DOHH2 (cell line): ENCODE measurements around the gene CATSPERZ.
A peak's percentile ranks its signal among the peaks of the same experiment; 100 is the strongest.

Experiments used
- H3F3A ChIP-seq: fragments of 200-600 bp; sonication (generic), shearing (Covaris generic); 2 replicates; pipeline ENCODE4 v1.6.0; 2016; ENCODE audit warnings: antibody characterized with exemption, mild to moderate bottlenecking; ENCODE audit not compliant: control insufficient read depth, insufficient read depth
- H3K27ac ChIP-seq: fragments of 200-600 bp; sonication (generic); 2 replicates; pipeline ENCODE4 v1.5.1; 2014; ENCODE audit warnings: low read depth, mild to moderate bottlenecking, low read length, moderate library complexity
- H3K27me3 ChIP-seq: fragments of 200-600 bp; sonication (generic); 2 replicates; pipeline ENCODE4 v1.6.1; 2014; ENCODE audit warnings: mild to moderate bottlenecking, low read length, mixed read lengths; ENCODE audit not compliant: control insufficient read depth
- H3K36me3 ChIP-seq: fragments of 200-600 bp; sonication (generic); 2 replicates; pipeline ENCODE4 v1.6.1; 2014; ENCODE audit warnings: mild to moderate bottlenecking, low read length, moderate library complexity, mixed read lengths; ENCODE audit not compliant: control insufficient read depth
- H3K4me1 ChIP-seq: fragments of 200-600 bp; sonication (generic); 2 replicates; pipeline ENCODE4 v1.6.1; 2014; ENCODE audit warnings: mild to moderate bottlenecking, low read length, mixed read lengths; ENCODE audit not compliant: control insufficient read depth
- H3K4me2 ChIP-seq: fragments of 200-600 bp; sonication (generic); 2 replicates; pipeline ENCODE4 v1.6.0; 2014; ENCODE audit warnings: mild to moderate bottlenecking, low read length, moderate library complexity
- H3K4me3 ChIP-seq: fragments of 200-600 bp; sonication (generic); 2 replicates; pipeline ENCODE4 v1.5.1; 2014; ENCODE audit warnings: mild to moderate bottlenecking, low read length, mixed read lengths
- H3K79me2 ChIP-seq: fragments of 200-600 bp; sonication (generic); 2 replicates; pipeline ENCODE4 v1.6.1; 2014; ENCODE audit warnings: mild to moderate bottlenecking, low read length, mixed read lengths; ENCODE audit not compliant: control insufficient read depth
- H3K9me2 ChIP-seq: fragments of 200-600 bp; sonication (generic); replicated peaks from 2 replicates; pipeline ENCODE4 v1.6.1; 2014; ENCODE audit warnings: mild to moderate bottlenecking, low read length, mixed read lengths; ENCODE audit not compliant: control insufficient read depth
- H3K9me3 ChIP-seq: fragments of 200-600 bp; sonication (generic); 2 replicates; pipeline ENCODE4 v1.6.1; 2014; ENCODE audit warnings: antibody characterized with exemption, low read length, mixed read lengths; ENCODE audit not compliant: control insufficient read depth, insufficient read depth
- H4K20me1 ChIP-seq: fragments of 200-600 bp; sonication (generic); 2 replicates; pipeline ENCODE4 v1.6.0; 2014; ENCODE audit warnings: low read depth, mild to moderate bottlenecking, antibody characterized with exemption, low read length, moderate library complexity; ENCODE audit not compliant: control insufficient read depth, insufficient read depth
- CTCF ChIP-seq: fragments of 200-600 bp; sonication (generic); IDR thresholded peaks from one replicate; pipeline ENCODE4 v1.5.1; 2014; ENCODE audit warnings: antibody characterized with exemption, mild to moderate bottlenecking, low read depth, low read length; ENCODE audit not compliant: poor library complexity, severe bottlenecking
- EZH2phosphoT487 ChIP-seq: fragments of 200-600 bp; sonication (generic); IDR thresholded peaks from 2 replicates; pipeline ENCODE4 v1.6.1; 2017; ENCODE audit warnings: borderline replicate concordance, mild to moderate bottlenecking, antibody characterized with exemption, low read length, moderate library complexity, mixed read lengths

Gene CATSPERZ

DNA sequence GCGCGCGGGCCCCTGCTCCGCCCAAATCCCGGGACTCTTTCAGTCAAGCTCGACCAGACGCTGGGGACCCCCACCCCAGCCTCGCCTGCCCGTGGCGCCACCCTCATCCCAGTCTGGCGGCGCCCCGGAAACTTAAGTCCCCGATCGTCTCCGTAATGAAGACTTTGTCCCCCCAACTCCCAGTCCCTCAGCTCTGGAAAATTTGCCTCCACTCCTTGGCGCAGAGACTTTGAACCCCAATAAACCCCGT lies 48.5 kb upstream of the CATSPERZ start:
- Histone ChIP-seq H3K27me3 (no peaks in the 10 kb centered on the region), H3K9me2 (no peaks in the 10 kb centered on the region), H3F3A (peaks cover 16% of the 10 kb centered on the region), H3K4me1 (peaks cover 42% of the 10 kb centered on the region), H3K4me3 (peak overlapping the region; percentile 95), H3K79me2 (peaks cover 15% of the 10 kb centered on the region), H3K4me2 (peak overlapping the region; percentile 97), H4K20me1 (peaks cover 5% of the 10 kb centered on the region; the same call in 1 of the 2 replicates), H3K9me3 (no peaks in the 10 kb centered on the region), H3K36me3 (peaks cover 18% of the 10 kb centered on the region), H3K27ac (peak overlapping the region; percentile 5; the same call in 1 of the 2 replicates)
- TF ChIP-seq CTCF (no peak), EZH2phosphoT487 (no peak)

- peaks cover 15% of the 10 kb centered on the region for H3K79me2 ChIP-seq
- peak overlapping the region; percentile 97 for H3K4me2 ChIP-seq
- peaks cover 5% of the 10 kb centered on the region; the same call in 1 of the 2 replicates for H4K20me1 ChIP-seq
- peaks cover 38% of the 10 kb centered on the region for H3K4me1 ChIP-seq
- peak overlapping the region; percentile 5; the same call in 1 of the 2 replicates for H3K27ac ChIP-seq
- H3K9me3 ChIP-seq, result no peaks in the 10 kb centered on the region
- H3F3A ChIP-seq, result peaks cover 16% of the 10 kb centered on the region
- H3K9me2 ChIP-seq, result no peaks in the 10 kb centered on the region
- TF ChIP-seq CTCF (peak; percentile 76), EZH2phosphoT487 (no peak)
- peak overlapping the region; percentile 95 for H3K4me3 ChIP-seq
- peaks cover 19% of the 10 kb centered on the region for H3K36me3 ChIP-seq
- H3K27me3 ChIP-seq, result no peaks in the 10 kb centered on the region
Measured at GRCh38 chr11:64252003-64252872, 47.9 kb upstream of the CATSPERZ start.

- H3K4me3 ChIP-seq, result no peak overlapping the region; the same call in 1 of the 2 replicates
Measured at GRCh38 chr11:64253043-64253442, 47.1 kb upstream of the CATSPERZ start.

More at GRCh38 chr11:64253043-64253442, 47.1 kb upstream of the CATSPERZ start:
- Histone ChIP-seq H3K36me3 (peaks cover 19% of the 10 kb centered on the region), H3K9me2 (no peaks in the 10 kb centered on the region), H3K27me3 (no peaks in the 10 kb centered on the region), H4K20me1 (peaks cover 5% of the 10 kb centered on the region; the same call in 1 of the 2 replicates), H3K27ac (no peak overlapping the region), H3F3A (peaks cover 9% of the 10 kb centered on the region), H3K79me2 (peaks cover 15% of the 10 kb centered on the region), H3K4me2 (peak overlapping the region; percentile 97; the same call in 1 of the 2 replicates), H3K9me3 (no peaks in the 10 kb centered on the region), H3K4me1 (peaks cover 30% of the 10 kb centered on the region)
- TF ChIP-seq EZH2phosphoT487 (no peak), CTCF (no peak)
